Mesenchymal stem cell (in vitro differentiated cells and primary cell): ENCODE results near the gene MICA.

Experiments
- DNase-seq: peaks from one replicate; pipeline ENCODE4 v3.0.0-alpha.2; 2013
- H2AFZ ChIP-seq: one replicate; pipeline ENCODE4 v1.6.1; 2013; ENCODE audit warnings: low read depth, mild to moderate bottlenecking, control low read depth, inconsistent platforms, low read length, moderate library complexity
- H2AK5ac ChIP-seq: 2 replicates; pipeline ENCODE4 v1.6.1; 2013; ENCODE audit warnings: low read length, moderate library complexity, mild to moderate bottlenecking, inconsistent platforms; ENCODE audit not compliant: severe bottlenecking
- H2BK120ac ChIP-seq: one replicate; pipeline ENCODE4 v1.6.1; 2013; ENCODE audit warnings: low read depth, mild to moderate bottlenecking, inconsistent platforms, low read length, moderate library complexity
- H2BK12ac ChIP-seq, 2 experiments: one replicate each; pipeline ENCODE4 v1.6.1; 2013; ENCODE audit warnings: inconsistent platforms in 2 of 2, low read length in 2 of 2, mild to moderate bottlenecking in 2 of 2, moderate library complexity in 2 of 2, control low read depth in 1 of 2
- H2BK15ac ChIP-seq: one replicate; pipeline ENCODE4 v1.6.1; 2013; ENCODE audit warnings: mild to moderate bottlenecking, low read depth, inconsistent platforms; ENCODE audit not compliant: poor library complexity, severe bottlenecking
- H2BK5ac ChIP-seq: 2 replicates; pipeline ENCODE4 v1.6.1; 2013; ENCODE audit warnings: low read depth, mild to moderate bottlenecking, low read length, control low read depth, inconsistent platforms; ENCODE audit not compliant: poor library complexity, severe bottlenecking
- H3K14ac ChIP-seq, 2 experiments: one replicate each; pipeline ENCODE4 v1.6.1; 2013; ENCODE audit warnings: inconsistent platforms in 2 of 2, low read length in 2 of 2, control low read depth in 1 of 2, mild to moderate bottlenecking in 1 of 2, moderate library complexity in 1 of 2
- H3K18ac ChIP-seq, 2 experiments: one replicate each; pipeline ENCODE4 v1.6.1; 2013; ENCODE audit warnings: inconsistent platforms in 2 of 2, low read length in 2 of 2, control low read depth in 1 of 2, low read depth in 1 of 2, mild to moderate bottlenecking in 1 of 2
- H3K23ac ChIP-seq, 2 experiments: one replicate each; pipeline ENCODE4 v1.6.1; 2013; ENCODE audit warnings: inconsistent platforms in 2 of 2, low read length in 2 of 2, mild to moderate bottlenecking in 2 of 2, moderate library complexity in 2 of 2, control low read depth in 1 of 2
- H3K27ac ChIP-seq: 2 replicates; pipeline ENCODE4 v1.5.1; 2013; ENCODE audit warnings: mild to moderate bottlenecking, moderate library complexity, low read length, control low read depth, inconsistent platforms; ENCODE audit not compliant: poor library complexity, severe bottlenecking
- H3K27me3 ChIP-seq, 2 experiments: 2 replicates each; pipeline versions ENCODE4 v1.6.1 to v1.7.0; 2013; ENCODE audit warnings: low read length in 2 of 2, mild to moderate bottlenecking in 2 of 2, moderate library complexity in 2 of 2, control low read depth in 1 of 2, inconsistent platforms in 1 of 2; ENCODE audit not compliant: control insufficient read depth in 1 of 2, insufficient read depth in 1 of 2
- H3K36me3 ChIP-seq, 2 experiments: 2 replicates each; pipeline versions ENCODE4 v1.6.1 to v1.7.0; 2013; ENCODE audit warnings: low read length in 2 of 2, control low read depth in 1 of 2, inconsistent platforms in 1 of 2, low read depth in 1 of 2, mild to moderate bottlenecking in 1 of 2; ENCODE audit not compliant: insufficient read depth in 2 of 2, control insufficient read depth in 1 of 2
- H3K4ac ChIP-seq, 2 experiments: one replicate each; pipeline ENCODE4 v1.6.1; 2013; ENCODE audit warnings: inconsistent platforms in 2 of 2, low read length in 2 of 2, mild to moderate bottlenecking in 2 of 2, moderate library complexity in 2 of 2, control low read depth in 1 of 2, low read depth in 1 of 2
- H3K4me1 ChIP-seq: 2 replicates; pipeline ENCODE4 v1.6.1; 2013; ENCODE audit warnings: low read depth, low read length, control low read depth; ENCODE audit not compliant: control insufficient read depth, insufficient read depth
- H3K4me2 ChIP-seq: 2 replicates; pipeline ENCODE4 v1.6.1; 2013; ENCODE audit warnings: low read length, mild to moderate bottlenecking, inconsistent platforms; ENCODE audit not compliant: poor library complexity, severe bottlenecking
- H3K4me3 ChIP-seq, 2 experiments: 2 replicates each; pipeline versions ENCODE4 v1.5.1 to v1.7.0; 2013; ENCODE audit warnings: low read length in 2 of 2, mild to moderate bottlenecking in 2 of 2, control low read depth in 1 of 2, low read depth in 1 of 2; ENCODE audit not compliant: insufficient read depth in 1 of 2
- H3K79me1 ChIP-seq: replicated peaks from 2 replicates; pipeline ENCODE4 v1.6.1; 2013; ENCODE audit warnings: mild to moderate bottlenecking, control low read depth, low read length, inconsistent platforms; ENCODE audit not compliant: poor library complexity, severe bottlenecking
- H3K9ac ChIP-seq: 2 replicates; pipeline ENCODE4 v1.7.0; 2013; ENCODE audit warnings: mild to moderate bottlenecking, low read length, moderate library complexity
- H3K9me3 ChIP-seq: 2 replicates; pipeline ENCODE4 v1.7.0; 2013; ENCODE audit warnings: mild to moderate bottlenecking, low read length; ENCODE audit not compliant: control insufficient read depth
- H4K8ac ChIP-seq: one replicate; pipeline ENCODE4 v1.6.1; 2013; ENCODE audit warnings: inconsistent platforms, mild to moderate bottlenecking, low read length, moderate library complexity
- H4K91ac ChIP-seq: one replicate; pipeline ENCODE4 v1.6.1; 2013; ENCODE audit warnings: mild to moderate bottlenecking, low read length, inconsistent platforms
- WGBS: methylation state at CpG from one replicate; pipeline ENCODE4 v1.1.7; 2013; ENCODE audit warnings: mixed read lengths; 5-methylcytosine and 5-hydroxymethylcytosine counted together

The MICA gene

DNA sequence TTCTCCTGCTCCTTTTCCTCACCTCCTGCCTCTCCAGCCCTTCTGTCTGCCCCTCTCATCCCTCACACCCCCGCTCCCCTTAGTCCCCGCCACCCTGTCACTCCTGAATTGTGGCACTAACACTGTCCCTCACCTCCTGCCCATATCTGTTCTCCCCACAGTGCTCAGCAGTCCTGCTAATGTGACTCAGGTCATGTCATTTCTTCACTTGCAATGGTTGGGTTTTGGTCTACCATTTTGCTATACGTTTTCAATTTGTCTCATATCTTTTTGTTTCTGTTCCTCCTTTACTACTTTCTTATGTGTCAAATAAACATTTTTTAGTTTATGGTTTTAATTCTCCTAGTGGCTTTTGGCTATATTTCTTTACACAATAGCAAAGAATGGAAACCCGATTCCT is 45.1 kb upstream of the MICA start:
- Histone ChIP-seq H3K4me2 (no peak overlapping the region), H3K36me3 (peaks cover 17 to 24% of the 10 kb centered on the region in 2 experiments), H3K27ac (no peak overlapping the region), H2BK120ac (no peak overlapping the region), H3K23ac (no peak overlapping the region), H2BK15ac (no peak overlapping the region), H4K8ac (no peak overlapping the region), H3K4ac (no peak overlapping the region), H3K9me3 (no peaks in the 10 kb centered on the region), H4K91ac (no peak overlapping the region), H3K18ac (no peak overlapping the region), H2BK12ac (no peak overlapping the region), H3K9ac (no peak overlapping the region), H3K79me1 (peaks cover 3% of the 10 kb centered on the region), H2AFZ (no peak overlapping the region), H2BK5ac (no peak overlapping the region), H3K14ac (no peak overlapping the region), H3K4me3 (no peak overlapping the region), H3K4me1 (peaks cover 5% of the 10 kb centered on the region), H2AK5ac (no peak overlapping the region), H3K27me3 (peaks cover 23 to 27% of the 10 kb centered on the region in 2 experiments)
- DNase-seq = no peak
- WGBS = 50% methylated on average over 2 of the region's 4 CpGs

DNA sequence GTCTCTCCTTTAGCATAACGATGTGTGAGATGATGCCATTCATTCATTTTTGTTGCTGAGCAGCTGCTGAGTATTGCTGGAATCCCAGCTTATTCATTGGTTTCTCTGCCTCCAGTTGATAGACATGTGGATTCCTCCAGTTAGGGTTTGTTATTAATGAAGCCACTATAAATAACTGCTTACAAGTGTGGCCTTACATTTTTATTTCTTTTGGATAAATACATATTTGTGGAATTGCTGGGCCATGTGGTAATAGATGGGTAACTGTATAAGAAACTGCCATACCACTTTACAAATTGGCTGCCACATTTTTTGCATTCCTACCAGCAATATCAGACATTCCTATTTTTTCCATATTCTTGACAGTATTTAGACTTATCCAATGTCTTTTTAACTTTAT is 43.8 kb upstream of the MICA start:
- H2BK5ac ChIP-seq = no peak overlapping the region
- H3K18ac ChIP-seq = no peak overlapping the region
- no peak overlapping the region for H4K91ac ChIP-seq

DNA sequence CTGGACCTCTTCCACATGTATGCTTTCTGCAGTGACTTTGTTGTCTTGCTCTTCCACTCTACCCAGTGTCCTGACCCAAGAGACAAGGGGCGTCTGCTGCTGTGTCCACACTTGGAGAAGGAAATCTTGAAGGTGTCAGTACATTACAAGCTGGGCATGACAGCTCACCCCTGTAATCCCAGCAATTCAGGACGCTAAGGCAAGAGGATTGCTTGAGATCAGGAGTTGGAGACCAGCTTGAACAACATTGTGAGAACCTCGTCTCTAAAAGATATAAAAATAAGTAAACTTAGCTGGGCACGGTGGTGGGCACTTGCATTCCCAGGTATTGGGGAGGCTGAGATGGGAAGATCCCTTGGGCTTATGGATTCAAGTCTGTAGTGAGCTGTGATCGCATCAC is 40.6 kb upstream of the MICA start:
- H3K27ac ChIP-seq = no peak overlapping the region
- H3K9ac ChIP-seq = no peak overlapping the region
- H3K9me3 ChIP-seq = no peaks in the 10 kb centered on the region
- no peak overlapping the region for H3K4me3 ChIP-seq
- H3K36me3 ChIP-seq = no peaks in the 10 kb centered on the region
- no peak overlapping the region for H2BK12ac ChIP-seq
- H2AFZ ChIP-seq = no peak overlapping the region
- no peak overlapping the region for H3K23ac ChIP-seq
- no peak overlapping the region for H4K91ac ChIP-seq
- H2BK5ac ChIP-seq = no peak overlapping the region
- no peak overlapping the region for H3K14ac ChIP-seq
- WGBS = 66% methylated on average over 4 of the region's 5 CpGs
- no peak overlapping the region for H3K4ac ChIP-seq
- no peak overlapping the region for H2BK15ac ChIP-seq
- H2AK5ac ChIP-seq = no peak overlapping the region
- H3K27me3 ChIP-seq = peaks cover 26 to 52% of the 10 kb centered on the region in 2 experiments
- H3K79me1 ChIP-seq = no peaks in the 10 kb centered on the region
- H3K4me1 ChIP-seq = peaks cover 4% of the 10 kb centered on the region
- no peak overlapping the region for H3K18ac ChIP-seq
- no peak for DNase-seq
- no peak overlapping the region for H2BK120ac ChIP-seq
- no peak overlapping the region for H4K8ac ChIP-seq
- H3K4me2 ChIP-seq = no peak overlapping the region

More for the DNA sequence above, 43.8 kb upstream of the MICA start:
- Histone ChIP-seq H3K9ac (no peak overlapping the region), H3K23ac (no peak overlapping the region), H4K8ac (no peak overlapping the region), H3K27ac (no peak overlapping the region), H3K27me3 (peaks cover 21 to 32% of the 10 kb centered on the region in 2 experiments), H3K4me1 (peaks cover 5% of the 10 kb centered on the region), H3K4me3 (no peak overlapping the region), H2BK12ac (no peak overlapping the region), H3K4me2 (no peak overlapping the region), H2BK120ac (no peak overlapping the region), H3K14ac (no peak overlapping the region), H3K9me3 (no peaks in the 10 kb centered on the region), H3K79me1 (peaks cover 3% of the 10 kb centered on the region), H2AFZ (no peak overlapping the region), H2AK5ac (no peak overlapping the region), H3K36me3 (peaks cover 11 to 12% of the 10 kb centered on the region in 2 experiments), H2BK15ac (no peak overlapping the region), H3K4ac (no peak overlapping the region)
- no peak for DNase-seq
- 95% methylated on average over 1 of the region's 1 CpG for WGBS

- H3K18ac ChIP-seq = no peak overlapping the region
- H3K27me3 ChIP-seq = peaks cover 23 to 61% of the 10 kb centered on the region in 2 experiments
- H2BK12ac ChIP-seq = no peak overlapping the region
- no peak overlapping the region for H2AFZ ChIP-seq
- H3K4me2 ChIP-seq = no peak overlapping the region
- H2BK5ac ChIP-seq = no peak overlapping the region
- no peak for DNase-seq
- H4K8ac ChIP-seq = no peak overlapping the region
- no peaks in the 10 kb centered on the region for H3K79me1 ChIP-seq
- no peak overlapping the region for H2BK120ac ChIP-seq
- peaks cover 4% of the 10 kb centered on the region for H3K4me1 ChIP-seq
- no peak overlapping the region for H3K4ac ChIP-seq
- H3K36me3 ChIP-seq = no peaks in the 10 kb centered on the region
- H2AK5ac ChIP-seq = no peak overlapping the region
- H3K9me3 ChIP-seq = no peaks in the 10 kb centered on the region
- no peak overlapping the region for H3K27ac ChIP-seq
- no peak overlapping the region for H4K91ac ChIP-seq
- H3K23ac ChIP-seq = no peak overlapping the region
- H3K4me3 ChIP-seq = no peak overlapping the region
- no peak overlapping the region for H3K9ac ChIP-seq
- no peak overlapping the region for H2BK15ac ChIP-seq
- H3K14ac ChIP-seq = no peak overlapping the region
Measured at GRCh38 chr6:31363811-31364210, 39.6 kb upstream of the MICA start.
